Activated CD8-positive, alpha-beta T cell treated with anti-CD3 and anti-CD28 coated beads for 36 hours (primary cell): ENCODE measurements around the gene EPHB6. TPM values are rescaled to one million over a fixed set of nuclear protein-coding genes. Genes with fewer than 3 reads are reported as not detected.

Experiments
- ATAC-seq: fragments of 200-7000 bp; cut with Tn5 transposase; one replicate; pipeline ENCODE4 v1.10.0; 2021; ENCODE audit warnings: mild to moderate bottlenecking, moderate library complexity
- CTCF ChIA-PET: fragments of 350-600 bp; sonication (Branson Sonifier 250); formaldehyde crosslinking; loops from one replicate; lab custom pipeline; 2021; ENCODE audit warnings: antibody characterized with exemption; lab: Charles Lee
- POLR2A ChIA-PET: fragments of 350-600 bp; sonication (Branson Sonifier 250); formaldehyde crosslinking; loops from one replicate; lab custom pipeline; 2021; ENCODE audit warnings: antibody characterized with exemption; lab: Charles Lee
- DNase-seq: peaks from one replicate; pipeline ENCODE4 v3.0.0-alpha.2; 2020
- H3K27ac Mint-ChIP-seq: one replicate; pipeline ENCODE4 v1.8.0; 2021; ENCODE audit warnings: mild to moderate bottlenecking, mixed read lengths
- H3K27me3 Mint-ChIP-seq: one replicate; pipeline ENCODE4 v1.8.0; 2021; ENCODE audit warnings: mixed read lengths
- H3K36me3 Mint-ChIP-seq: one replicate; pipeline ENCODE4 v1.8.0; 2021; ENCODE audit warnings: low read depth, mixed read lengths
- H3K4me1 Mint-ChIP-seq: one replicate; pipeline ENCODE4 v1.8.0; 2021; ENCODE audit warnings: low read depth, mixed read lengths
- H3K4me3 Mint-ChIP-seq: one replicate; pipeline ENCODE4 v1.8.0; 2021; ENCODE audit warnings: mild to moderate bottlenecking, moderate library complexity, mixed read lengths
- H3K9me3 Mint-ChIP-seq: one replicate; pipeline ENCODE4 v1.8.0; 2021; ENCODE audit warnings: mixed read lengths
- intact Hi-C: fragments of 100-400 bp; cut with micrococcal nuclease; formaldehyde crosslinking; loops from one replicate; pipeline ENCODE4 v1.10.0; 2022
- total RNA-seq, 2 experiments: library from RNA; stranded (reverse); gene quantifications; one replicate each; pipeline ENCODE4 v1.2.3, GENCODE V29; 2021
- TF ChIP-seq, protein P1 (sequence below): fragments of 200-600 bp; IDR thresholded peaks from one replicate; pipeline ENCODE4 v1.8.0; 2022; ENCODE audit warnings: antibody characterized with exemption, mild to moderate bottlenecking

The EPHB6 gene
- total RNA-seq, 2 experiments from 2014 or later = 3.5 to 5.5 TPM

- H3K27me3 Mint-ChIP-seq = peaks cover 7% of the 10 kb centered on the region
- ATAC-seq (no peak), DNase-seq (no peak)
- CTCF ChIA-PET = no interaction called here
- H3K4me3 Mint-ChIP-seq = no peak overlapping the region
- no peak overlapping the region for H3K27ac Mint-ChIP-seq
- TF ChIP-seq, protein P1, sequence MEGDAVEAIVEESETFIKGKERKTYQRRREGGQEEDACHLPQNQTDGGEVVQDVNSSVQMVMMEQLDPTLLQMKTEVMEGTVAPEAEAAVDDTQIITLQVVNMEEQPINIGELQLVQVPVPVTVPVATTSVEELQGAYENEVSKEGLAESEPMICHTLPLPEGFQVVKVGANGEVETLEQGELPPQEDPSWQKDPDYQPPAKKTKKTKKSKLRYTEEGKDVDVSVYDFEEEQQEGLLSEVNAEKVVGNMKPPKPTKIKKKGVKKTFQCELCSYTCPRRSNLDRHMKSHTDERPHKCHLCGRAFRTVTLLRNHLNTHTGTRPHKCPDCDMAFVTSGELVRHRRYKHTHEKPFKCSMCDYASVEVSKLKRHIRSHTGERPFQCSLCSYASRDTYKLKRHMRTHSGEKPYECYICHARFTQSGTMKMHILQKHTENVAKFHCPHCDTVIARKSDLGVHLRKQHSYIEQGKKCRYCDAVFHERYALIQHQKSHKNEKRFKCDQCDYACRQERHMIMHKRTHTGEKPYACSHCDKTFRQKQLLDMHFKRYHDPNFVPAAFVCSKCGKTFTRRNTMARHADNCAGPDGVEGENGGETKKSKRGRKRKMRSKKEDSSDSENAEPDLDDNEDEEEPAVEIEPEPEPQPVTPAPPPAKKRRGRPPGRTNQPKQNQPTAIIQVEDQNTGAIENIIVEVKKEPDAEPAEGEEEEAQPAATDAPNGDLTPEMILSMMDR = no peak
- intact Hi-C loops = no loop called here
- peaks cover 3% of the 10 kb centered on the region for H3K4me1 Mint-ChIP-seq
- peaks cover 5% of the 10 kb centered on the region for H3K9me3 Mint-ChIP-seq
- H3K36me3 Mint-ChIP-seq = no peaks in the 10 kb centered on the region
- POLR2A ChIA-PET = no interaction called here
Observed at GRCh38 chr7:142822714-142823113, 32.2 kb upstream of the EPHB6 start.

- no peak for ATAC-seq
- no peak overlapping the region for H3K4me3 Mint-ChIP-seq
- peaks cover 2% of the 10 kb centered on the region for H3K27me3 Mint-ChIP-seq
- no peak overlapping the region for H3K27ac Mint-ChIP-seq
- intact Hi-C loops = no loop called here
- H3K4me1 Mint-ChIP-seq = peaks cover 2% of the 10 kb centered on the region
- POLR2A ChIA-PET = no interaction called here
- TF ChIP-seq, protein P1 = no peak
- H3K9me3 Mint-ChIP-seq = no peaks in the 10 kb centered on the region
- DNase-seq = no peak
- CTCF ChIA-PET = interaction anchor here (0.6 to 2.1 kb wide), 5 partner anchors 10 to 174 kb away, joined by 3 to 10 read pairs (median 3); no protein-coding TSS in a partner anchor
- H3K36me3 Mint-ChIP-seq = no peaks in the 10 kb centered on the region
Observed at GRCh38 chr7:142827951-142828500, 26.9 kb upstream of the EPHB6 start.

DNA sequence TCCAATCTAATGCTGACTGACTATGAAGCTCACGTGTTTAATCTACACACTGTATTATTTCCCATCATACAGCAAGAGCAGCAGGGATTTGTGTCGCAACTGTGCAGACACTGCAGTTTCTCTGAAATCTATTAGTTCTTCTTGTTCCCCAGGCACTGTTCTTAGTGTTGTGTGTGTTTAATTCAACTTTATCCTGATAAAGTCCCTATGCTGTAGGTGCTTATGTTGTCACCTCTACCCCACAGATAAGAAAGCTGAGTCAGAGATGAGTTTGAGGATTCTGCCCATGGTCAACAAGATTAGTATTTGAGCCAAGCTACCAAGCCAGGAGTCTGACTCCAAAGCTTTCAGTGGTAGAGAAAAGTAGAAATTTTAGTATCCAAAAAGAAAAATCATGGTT lies 22.5 kb upstream of the EPHB6 start:
- Mint-ChIP-seq H3K27ac (no peak overlapping the region), H3K36me3 (no peaks in the 10 kb centered on the region), H3K9me3 (no peaks in the 10 kb centered on the region), H3K27me3 (no peaks in the 10 kb centered on the region), H3K4me3 (no peak overlapping the region), H3K4me1 (peaks cover 10% of the 10 kb centered on the region)
- POLR2A ChIA-PET = interaction anchor here (0.6 to 1.4 kb wide), 2 partner anchors 13 to 689 kb away, joined by 4 to 5 read pairs; no protein-coding TSS in a partner anchor
- DNase-seq = no peak
- intact Hi-C loops = no loop called here
- TF ChIP-seq, protein P1 = no peak
- CTCF ChIA-PET = interaction anchor here (1.5 kb wide), 1 partner anchor 21 kb away, joined by 6 read pairs; no protein-coding TSS in a partner anchor
- no peak for ATAC-seq

DNA sequence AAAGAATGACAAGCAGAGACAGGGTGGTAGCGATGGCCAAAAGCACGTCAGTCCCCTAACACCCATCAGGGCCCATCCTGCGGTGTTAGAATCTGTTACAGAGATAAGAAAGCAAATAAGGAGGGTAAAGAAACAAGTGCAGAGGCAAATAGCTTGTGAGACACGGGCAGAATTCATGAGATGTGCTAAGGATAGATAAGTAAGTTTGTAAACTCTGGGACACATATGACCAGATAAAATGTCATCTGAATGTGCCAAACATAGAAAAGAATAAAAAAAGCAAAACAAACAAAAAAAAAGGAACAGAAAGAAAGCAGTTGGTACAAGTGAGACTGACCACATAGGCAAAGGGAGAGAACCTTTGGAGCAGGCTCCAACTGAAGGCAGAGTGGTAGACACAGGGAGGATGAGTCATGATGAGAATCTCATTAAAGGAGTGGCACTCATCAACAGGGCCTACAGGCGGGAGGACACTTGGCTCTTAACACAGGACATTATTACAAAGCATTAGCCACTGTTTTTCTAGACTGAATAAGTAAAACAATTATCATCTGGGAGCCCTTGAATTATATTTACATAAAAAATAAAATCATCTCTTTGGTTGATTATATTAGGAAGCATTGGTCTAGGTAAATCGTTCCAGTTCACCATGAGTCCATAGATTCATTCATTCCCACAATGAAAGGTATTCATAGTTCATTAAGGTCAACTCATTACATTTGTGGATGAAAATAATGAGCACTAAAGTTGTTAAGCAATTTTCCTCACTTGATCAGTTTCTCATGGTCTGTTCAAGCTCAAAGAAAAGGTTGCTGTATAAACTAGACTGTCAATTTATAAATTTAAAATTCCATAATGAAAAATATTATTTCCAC lies 21.5 kb upstream of the EPHB6 start:
- ChIA-PET CTCF (interaction anchor here (0.6 to 1.5 kb wide), 3 partner anchors 20 to 121 kb away, joined by 3 to 6 read pairs (median 3); no protein-coding TSS in a partner anchor), POLR2A (no interaction called here)
- TF ChIP-seq, protein P1 = no peak
- no peaks in the 10 kb centered on the region for H3K9me3 Mint-ChIP-seq
- H3K36me3 Mint-ChIP-seq = no peaks in the 10 kb centered on the region
- H3K27ac Mint-ChIP-seq = no peak overlapping the region
- ATAC-seq (peak; percentile 55), DNase-seq (no peak)
- peaks cover 7% of the 10 kb centered on the region for H3K4me1 Mint-ChIP-seq
- intact Hi-C loops = no loop called here
- H3K4me3 Mint-ChIP-seq = no peak overlapping the region
- no peaks in the 10 kb centered on the region for H3K27me3 Mint-ChIP-seq

GRCh38 chr7:142835487-142835886 lies 19.4 kb upstream of the EPHB6 start:
- intact Hi-C loops = no loop called here
- H3K4me3 Mint-ChIP-seq = no peak overlapping the region
- TF ChIP-seq, protein P1 = no peak
- no peaks in the 10 kb centered on the region for H3K27me3 Mint-ChIP-seq
- no peak overlapping the region for H3K27ac Mint-ChIP-seq
- ChIA-PET CTCF (interaction anchor here (0.8 to 2.2 kb wide), 12 partner anchors 10 to 311 kb away, joined by 3 to 16 read pairs (median 4); partner anchors contain the start of gene EPHB6), POLR2A (interaction anchor here (0.8 kb wide), 1 partner anchor 45 kb away, joined by 4 read pairs; no protein-coding TSS in a partner anchor)
- H3K36me3 Mint-ChIP-seq = no peaks in the 10 kb centered on the region
- ATAC-seq (no peak), DNase-seq (peak; percentile 20)
- H3K4me1 Mint-ChIP-seq = peaks cover 7% of the 10 kb centered on the region
- H3K9me3 Mint-ChIP-seq = no peaks in the 10 kb centered on the region
